CD4-positive, CD25-positive, alpha-beta regulatory T cell (primary cell): ENCODE results near the gene BRSK2. TPM values are rescaled to one million over a fixed set of nuclear protein-coding genes. Genes with fewer than 3 reads are reported as not detected.
"Not testable (repeated sequence)": the region's sequence is repeated elsewhere in the genome, so short reads cannot be mapped to it uniquely, and the experiment has no call there.

ENCODE experiments used
- ATAC-seq, 2 donors: fragments of 150-1000 bp; cut with Tn5 transposase; one replicate each; pipeline ENCODE4 v1.10.0; 2021; ENCODE audit warnings: low read depth in 2 of 2, moderate number of reproducible peaks in 2 of 2, moderate library complexity in 1 of 2
- DNase-seq, 3 donors: peaks; one replicate each; pipeline versions ENCODE4 v3.0.0 to v3.0.0-alpha.2; 2012 to 2022; ENCODE audit warnings: mixed read lengths in 1 of 3
- H3K27ac ChIP-seq: one replicate; pipeline ENCODE4 v1.7.0; 2013; ENCODE audit warnings: mild to moderate bottlenecking, low read length; ENCODE audit not compliant: insufficient read depth, poor library complexity, severe bottlenecking
- H3K27me3 ChIP-seq: one replicate; pipeline ENCODE4 v1.7.0; 2013; ENCODE audit warnings: low read length; ENCODE audit not compliant: control insufficient read depth, insufficient read depth
- H3K36me3 ChIP-seq: one replicate; pipeline ENCODE4 v1.7.0; 2013; ENCODE audit warnings: mild to moderate bottlenecking, low read length, moderate library complexity; ENCODE audit not compliant: control insufficient read depth, insufficient read depth
- H3K4me1 ChIP-seq: 2 replicates; pipeline ENCODE4 v1.7.0; 2013; ENCODE audit warnings: mild to moderate bottlenecking, low read length; ENCODE audit not compliant: insufficient read depth, control insufficient read depth, poor library complexity, severe bottlenecking
- H3K4me3 ChIP-seq: one replicate; pipeline ENCODE4 v1.7.0; 2013; ENCODE audit warnings: low read depth, mild to moderate bottlenecking, low read length, moderate library complexity
- H3K9me3 ChIP-seq, 2 experiments: 1 replicate in 1 of 2; 2 replicates in 1 of 2; pipeline ENCODE4 v1.7.0; 2013; ENCODE audit warnings: low read length in 2 of 2, mild to moderate bottlenecking in 1 of 2, moderate library complexity in 1 of 2; ENCODE audit not compliant: control insufficient read depth in 2 of 2
- H3K27ac Mint-ChIP-seq, 3 donors: one replicate each; pipeline ENCODE4 v1.8.0; 2020 to 2022; ENCODE audit warnings: mild to moderate bottlenecking in 3 of 3, mixed read lengths in 3 of 3, moderate library complexity in 2 of 3
- H3K27me3 Mint-ChIP-seq: one replicate; pipeline ENCODE4 v1.8.0; 2022; ENCODE audit warnings: mild to moderate bottlenecking, mixed read lengths
- H3K36me3 Mint-ChIP-seq: one replicate; pipeline ENCODE4 v1.8.0; 2020; ENCODE audit warnings: mixed read lengths
- H3K4me1 Mint-ChIP-seq, 4 donors: one replicate each; pipeline ENCODE4 v1.8.0; 2020 to 2022; ENCODE audit warnings: mixed read lengths in 4 of 4, mild to moderate bottlenecking in 1 of 4
- H3K4me3 Mint-ChIP-seq, 4 donors: one replicate each; pipeline ENCODE4 v1.8.0; 2020 to 2022; ENCODE audit warnings: mild to moderate bottlenecking in 4 of 4, mixed read lengths in 4 of 4, moderate library complexity in 3 of 4
- H3K9me3 Mint-ChIP-seq, 7 donors: one replicate each; pipeline ENCODE4 v1.8.0; 2020 to 2022; ENCODE audit warnings: mixed read lengths in 7 of 7, mild to moderate bottlenecking in 3 of 7, moderate library complexity in 2 of 7
- polyA plus RNA-seq, 4 donors: library from polyadenylated mRNA; unstranded; fragments of 300-500 nt; fragmentation: Illumina TruSeq; gene quantifications; one replicate each; pipeline ENCODE4 v1.2.3, GENCODE V29; 2021
- total RNA-seq: library from RNA; stranded (reverse); gene quantifications from one replicate; pipeline ENCODE4 v1.2.3, GENCODE V29; 2022

The BRSK2 gene
- total and polyA plus RNA-seq, 5 donors from 2014 or later: 0.07 to 0.42 (median 0.08) TPM; not detected in 1

- H3K36me3 ChIP-seq, H3K27ac ChIP-seq, H3K4me3 ChIP-seq, H3K9me3 Mint-ChIP-seq, H3K4me3 Mint-ChIP-seq, H3K9me3 ChIP-seq, H3K4me1 Mint-ChIP-seq, H3K4me1 ChIP-seq, ATAC-seq, H3K27ac Mint-ChIP-seq, H3K36me3 Mint-ChIP-seq, DNase-seq, H3K27me3 ChIP-seq: not testable (repeated sequence)
- peaks cover 16% of the 10 kb centered on the region for H3K27me3 Mint-ChIP-seq
Measured at GRCh38 chr11:1358931-1359330, 30.8 kb upstream of the BRSK2 start.

GRCh38 chr11:1359556-1359955 lies 30.2 kb upstream of the BRSK2 start:
- DNase-seq: no peak
- H3K27ac ChIP-seq: no peak overlapping the region
- no peaks in the 10 kb centered on the region for H3K27me3 ChIP-seq
- Mint-ChIP-seq H3K4me1 (peaks cover 0 to 4% (median 2%) of the 10 kb centered on the region in 4 donors), H3K27me3 (peaks cover 16% of the 10 kb centered on the region), H3K9me3 (no peaks in the 10 kb centered on the region), H3K36me3 (no peaks in the 10 kb centered on the region), H3K27ac (no peak overlapping the region), H3K4me3 (no peak overlapping the region)
- no peak for ATAC-seq
- no peaks in the 10 kb centered on the region for H3K4me1 ChIP-seq
- H3K4me3 ChIP-seq: no peak overlapping the region
- no peaks in the 10 kb centered on the region for H3K9me3 ChIP-seq
- H3K36me3 ChIP-seq: no peaks in the 10 kb centered on the region

- Mint-ChIP-seq H3K27ac (no peak overlapping the region), H3K36me3 (no peaks in the 10 kb centered on the region), H3K4me1 (peaks cover 0 to 4% (median 2%) of the 10 kb centered on the region in 4 donors), H3K9me3 (peaks cover 0 to 2% (median 0%) of the 10 kb centered on the region in 7 donors), H3K4me3 (no peak overlapping the region), H3K27me3 (peaks cover 19% of the 10 kb centered on the region)
- no peak overlapping the region for H3K27ac ChIP-seq
- no peaks in the 10 kb centered on the region for H3K4me1 ChIP-seq
- H3K9me3 ChIP-seq: no peaks in the 10 kb centered on the region
- H3K27me3 ChIP-seq: no peaks in the 10 kb centered on the region
- ATAC-seq (no peak), DNase-seq (no peak)
- H3K36me3 ChIP-seq: no peaks in the 10 kb centered on the region
- no peak overlapping the region for H3K4me3 ChIP-seq
Measured at GRCh38 chr11:1360181-1360834, 29.4 kb upstream of the BRSK2 start.

GRCh38 chr11:1360835-1361357 lies 28.8 kb upstream of the BRSK2 start:
- H3K27ac ChIP-seq: no peak overlapping the region
- H3K9me3 ChIP-seq: no peaks in the 10 kb centered on the region
- H3K9me3 Mint-ChIP-seq: peaks cover 0 to 7% (median 0%) of the 10 kb centered on the region in 7 donors
- peaks cover 20% of the 10 kb centered on the region for H3K27me3 Mint-ChIP-seq
- H3K4me3 Mint-ChIP-seq: no peak overlapping the region
- H3K27me3 ChIP-seq: no peaks in the 10 kb centered on the region
- DNase-seq (no peak), ATAC-seq (no peak)
- peaks cover 0 to 4% (median 1%) of the 10 kb centered on the region in 4 donors for H3K4me1 Mint-ChIP-seq
- H3K4me1 ChIP-seq: no peaks in the 10 kb centered on the region
- H3K36me3 ChIP-seq: no peaks in the 10 kb centered on the region
- H3K36me3 Mint-ChIP-seq: no peaks in the 10 kb centered on the region
- H3K4me3 ChIP-seq: no peak overlapping the region
- no peak overlapping the region for H3K27ac Mint-ChIP-seq

- H3K27me3 ChIP-seq: no peaks in the 10 kb centered on the region
- H3K9me3 ChIP-seq: no peaks in the 10 kb centered on the region
- H3K27ac Mint-ChIP-seq: no peak overlapping the region
- H3K27ac ChIP-seq: no peak overlapping the region
- H3K36me3 ChIP-seq: no peaks in the 10 kb centered on the region
- H3K4me3 ChIP-seq: no peak overlapping the region
- H3K4me3 Mint-ChIP-seq: no peak overlapping the region
- no peaks in the 10 kb centered on the region for H3K4me1 ChIP-seq
- no peak for ATAC-seq
- no peaks in the 10 kb centered on the region for H3K36me3 Mint-ChIP-seq
- H3K9me3 Mint-ChIP-seq: peaks cover 0 to 15% (median 0%) of the 10 kb centered on the region in 7 donors
- no peak for DNase-seq
- H3K4me1 Mint-ChIP-seq: peaks cover 0 to 5% (median under 1%) of the 10 kb centered on the region in 4 donors
- H3K27me3 Mint-ChIP-seq: peaks cover 10% of the 10 kb centered on the region
Measured at GRCh38 chr11:1361882-1362281, 27.9 kb upstream of the BRSK2 start.

- ATAC-seq: no peak
- no peak for DNase-seq
- Histone ChIP-seq H3K4me3 (no peak overlapping the region), H3K9me3 (no peaks in the 10 kb centered on the region), H3K27ac (no peak overlapping the region), H3K4me1 (no peaks in the 10 kb centered on the region), H3K36me3 (no peaks in the 10 kb centered on the region), H3K27me3 (no peaks in the 10 kb centered on the region)
- Mint-ChIP-seq H3K9me3 (peaks cover 0 to 18% (median 0%) of the 10 kb centered on the region in 7 donors), H3K27ac (no peak overlapping the region), H3K36me3 (no peaks in the 10 kb centered on the region), H3K4me3 (no peak overlapping the region), H3K27me3 (peaks cover 4% of the 10 kb centered on the region), H3K4me1 (peaks cover 0 to 6% (median 0%) of the 10 kb centered on the region in 4 donors)
Measured at GRCh38 chr11:1367721-1368120, 22.0 kb upstream of the BRSK2 start.

- Mint-ChIP-seq H3K4me1 (peaks cover 0 to 6% (median 0%) of the 10 kb centered on the region in 4 donors), H3K36me3 (no peaks in the 10 kb centered on the region), H3K27me3 (peaks cover 4% of the 10 kb centered on the region), H3K4me3 (no peak overlapping the region), H3K27ac (no peak overlapping the region), H3K9me3 (peaks cover 0 to 18% (median 0%) of the 10 kb centered on the region in 7 donors)
- H3K36me3 ChIP-seq: no peaks in the 10 kb centered on the region
- H3K4me3 ChIP-seq: no peak overlapping the region
- ATAC-seq: no peak
- DNase-seq: no peak
- no peak overlapping the region for H3K27ac ChIP-seq
- no peaks in the 10 kb centered on the region for H3K4me1 ChIP-seq
- H3K9me3 ChIP-seq: no peaks in the 10 kb centered on the region
- no peaks in the 10 kb centered on the region for H3K27me3 ChIP-seq
Measured at GRCh38 chr11:1368216-1368615, 21.5 kb upstream of the BRSK2 start.

GRCh38 chr11:1368966-1369365 lies 20.8 kb upstream of the BRSK2 start:
- Histone ChIP-seq H3K4me1 (no peaks in the 10 kb centered on the region), H3K4me3 (no peak overlapping the region), H3K27me3 (no peaks in the 10 kb centered on the region), H3K9me3 (no peaks in the 10 kb centered on the region), H3K36me3 (no peaks in the 10 kb centered on the region), H3K27ac (no peak overlapping the region)
- Mint-ChIP-seq H3K4me3 (no peak overlapping the region), H3K9me3 (peaks cover 0 to 18% (median 0%) of the 10 kb centered on the region in 7 donors), H3K36me3 (no peaks in the 10 kb centered on the region), H3K4me1 (peaks cover 0 to 6% (median 0%) of the 10 kb centered on the region in 4 donors), H3K27me3 (peaks cover 4% of the 10 kb centered on the region), H3K27ac (no peak overlapping the region)
- DNase-seq (no peak), ATAC-seq (no peak)
